H1 (cell line): ENCODE measurements around the gene METRNL. TPM values are rescaled to one million over a fixed set of nuclear protein-coding genes. Genes with fewer than 3 reads are reported as not detected.

Source experiments
- CTCF ChIA-PET: fragments of 300-600 bp; sonication (Branson Sonifier 250); formaldehyde crosslinking; loops from one replicate; lab custom pipeline; 2021; ENCODE audit not compliant: partially characterized antibody; lab: Charles Lee
- POLR2A ChIA-PET: fragments of 300-600 bp; sonication (Branson Sonifier 250); formaldehyde crosslinking; loops from one replicate; lab custom pipeline; 2021; ENCODE audit warnings: inconsistent platforms; ENCODE audit not compliant: partially characterized antibody; lab: Charles Lee
- DNase-seq, 2 experiments: peaks; one replicate each; pipeline versions ENCODE4 v3.0.0 to v3.0.0-alpha.2; 2010 to 2022; ENCODE audit warnings: low spot score in 2 of 2, low read depth in 1 of 2, mixed read lengths in 1 of 2
- FAIRE-seq: peaks from 2 replicates; lab custom pipeline; 2011; peaks lifted over from hg19 to GRCh38; lab: Jason Lieb, UNC
- H2AFZ ChIP-seq: 2 replicates; pipeline ENCODE4 v1.8.1; 2012; ENCODE audit warnings: low read length, inconsistent platforms
- H2AK5ac ChIP-seq: 2 replicates; pipeline ENCODE4 v1.6.1; 2013; ENCODE audit warnings: low read depth, low read length
- H2BK120ac ChIP-seq: replicated peaks from 2 replicates; pipeline ENCODE3; 2013; ENCODE audit warnings: low read depth, low read length, inconsistent platforms
- H2BK12ac ChIP-seq: 2 replicates; pipeline ENCODE4 v1.6.1; 2013; ENCODE audit warnings: low read depth, low read length
- H2BK15ac ChIP-seq: 2 replicates; pipeline ENCODE4 v1.6.1; 2013; ENCODE audit warnings: low read length
- H2BK20ac ChIP-seq: 2 replicates; pipeline ENCODE4 v1.6.1; 2013; ENCODE audit warnings: low read length
- H2BK5ac ChIP-seq: 2 replicates; pipeline ENCODE4 v1.6.1; 2013; ENCODE audit warnings: low read depth, low read length
- H3K14ac ChIP-seq: 2 replicates; pipeline ENCODE4 v1.6.1; 2013; ENCODE audit warnings: inconsistent platforms; ENCODE audit not compliant: insufficient read length
- H3K18ac ChIP-seq: 2 replicates; pipeline ENCODE4 v1.6.1; 2013; ENCODE audit warnings: low read length; ENCODE audit errors: extremely low read depth
- H3K23ac ChIP-seq: 2 replicates; pipeline ENCODE4 v1.6.1; 2013; ENCODE audit warnings: inconsistent platforms; ENCODE audit not compliant: insufficient read length
- H3K23me2 ChIP-seq: 2 replicates; pipeline ENCODE4 v1.6.1; 2013; ENCODE audit warnings: low read depth, low read length
- H3K27ac ChIP-seq: 2 replicates; pipeline ENCODE4 v1.6.1; 2011; ENCODE audit warnings: low read depth, low read length, inconsistent platforms
- H3K27me3 ChIP-seq, 4 experiments: replicated peaks in 1 of 4; 1 replicate in 1 of 4; 2 replicates in 3 of 4; pipeline versions ENCODE4 v1.6.1 to v1.8.1; 2011 to 2013; ENCODE audit warnings: low read length in 3 of 4, mild to moderate bottlenecking in 3 of 4, inconsistent platforms in 2 of 4, mixed read lengths in 2 of 4, moderate library complexity in 1 of 4; ENCODE audit not compliant: control insufficient read depth in 3 of 4, insufficient read depth in 3 of 4; ENCODE audit errors: extremely low read depth in 1 of 4
- H3K36me3 ChIP-seq, 4 experiments: 2 replicates each; pipeline versions ENCODE4 v1.6.1 to v1.8.1; 2011 to 2013; ENCODE audit warnings: mild to moderate bottlenecking in 4 of 4, low read length in 3 of 4, moderate library complexity in 2 of 4, control low read depth in 1 of 4, inconsistent platforms in 1 of 4; ENCODE audit not compliant: insufficient read depth in 4 of 4, control insufficient read depth in 2 of 4
- H3K4ac ChIP-seq: replicated peaks from 2 replicates; pipeline ENCODE3; 2013; ENCODE audit warnings: low read length, low read depth, mixed read lengths, inconsistent platforms; ENCODE audit not compliant: insufficient read length
- H3K4me1 ChIP-seq, 4 experiments: replicated peaks in 1 of 4; 1 replicate in 1 of 4; 2 replicates in 3 of 4; pipeline versions ENCODE4 v1.6.1 to v1.8.1; 2011 to 2013; ENCODE audit warnings: low read length in 3 of 4, inconsistent platforms in 2 of 4, mixed read lengths in 1 of 4; ENCODE audit not compliant: insufficient read depth in 4 of 4, control insufficient read depth in 3 of 4
- H3K4me2 ChIP-seq, 2 experiments: 2 replicates each; pipeline versions ENCODE4 v1.6.1 to v1.8.1; 2011 to 2013; ENCODE audit warnings: low read depth in 2 of 2, low read length in 2 of 2, control low read depth in 1 of 2, inconsistent platforms in 1 of 2, mild to moderate bottlenecking in 1 of 2; ENCODE audit not compliant: insufficient read depth in 1 of 2
- H3K4me3 ChIP-seq, 4 experiments: fragments of 200-600, 300-600 bp in 1 of 4; sonication (generic), shearing (Covaris generic), sonication (Bioruptor Twin) in 1 of 4; 2 replicates each; pipeline versions ENCODE4 v1.5.1 to v1.8.1; 2011 to 2016; ENCODE audit warnings: low read length in 4 of 4, low read depth in 3 of 4, control low read depth in 2 of 4, inconsistent platforms in 2 of 4, mild to moderate bottlenecking in 2 of 4, mixed read lengths in 1 of 4, moderate library complexity in 1 of 4; ENCODE audit not compliant: insufficient read depth in 2 of 4; ENCODE audit errors: extremely low read depth in 1 of 4
- H3K56ac ChIP-seq: replicated peaks from 2 replicates; pipeline ENCODE3; 2013; ENCODE audit warnings: low read depth, mild to moderate bottlenecking, mixed read lengths, low read length, inconsistent platforms; ENCODE audit not compliant: insufficient read length
- H3K79me1 ChIP-seq: 2 replicates; pipeline ENCODE4 v1.6.1; 2013; ENCODE audit warnings: low read depth, low read length, control low read depth
- H3K79me2 ChIP-seq, 2 experiments: 2 replicates each; pipeline versions ENCODE4 v1.6.1 to v1.8.1; 2012 to 2013; ENCODE audit warnings: low read length in 2 of 2, mild to moderate bottlenecking in 2 of 2, inconsistent platforms in 1 of 2; ENCODE audit not compliant: insufficient read depth in 2 of 2, control insufficient read depth in 1 of 2
- H3K9ac ChIP-seq, 4 experiments: replicated peaks in 1 of 4; 1 replicate in 1 of 4; 2 replicates in 3 of 4; pipeline versions ENCODE4 v1.6.1 to v1.8.1; 2011 to 2013; ENCODE audit warnings: low read depth in 3 of 4, low read length in 3 of 4, control low read depth in 2 of 4, mild to moderate bottlenecking in 2 of 4, moderate library complexity in 2 of 4, inconsistent platforms in 1 of 4; ENCODE audit errors: extremely low read depth in 1 of 4
- H3K9me3 ChIP-seq, 2 experiments: 2 replicates each; pipeline versions ENCODE4 v1.6.1 to v1.8.1; 2012 to 2013; ENCODE audit warnings: mild to moderate bottlenecking in 2 of 2, moderate library complexity in 2 of 2, control low read depth in 1 of 2, inconsistent platforms in 1 of 2, low read depth in 1 of 2, low read length in 1 of 2, mixed read lengths in 1 of 2; ENCODE audit not compliant: insufficient read depth in 2 of 2
- H4K20me1 ChIP-seq, 2 experiments: replicated peaks in 1 of 2; 2 replicates each; pipeline versions ENCODE3 to v1.8.1; 2011 to 2013; ENCODE audit warnings: inconsistent platforms in 2 of 2, low read length in 2 of 2, mild to moderate bottlenecking in 1 of 2; ENCODE audit not compliant: insufficient read depth in 2 of 2, control insufficient read depth in 1 of 2
- H4K5ac ChIP-seq: 2 replicates; pipeline ENCODE4 v1.6.1; 2013; ENCODE audit warnings: low read length, low read depth, mixed read lengths, inconsistent platforms; ENCODE audit not compliant: insufficient read length
- H4K8ac ChIP-seq: 2 replicates; pipeline ENCODE4 v1.8.0; 2013; ENCODE audit warnings: mild to moderate bottlenecking, moderate library complexity, low read length, inconsistent platforms; ENCODE audit not compliant: insufficient read depth; ENCODE audit errors: extremely low read depth
- H4K91ac ChIP-seq: replicated peaks from 2 replicates; pipeline ENCODE3; 2013; ENCODE audit warnings: low read length, mixed read lengths, inconsistent platforms; ENCODE audit not compliant: insufficient read length
- CEBPB ChIP-seq: IDR thresholded peaks from 2 replicates; pipeline ENCODE4 v1.6.1; 2012; ENCODE audit warnings: low read depth, low read length
- JUND ChIP-seq: IDR thresholded peaks from 2 replicates; pipeline ENCODE4 v1.6.1; 2011; ENCODE audit warnings: mild to moderate bottlenecking, improper control_type of control experiment, low read length
- MAFK ChIP-seq: IDR thresholded peaks from 2 replicates; pipeline ENCODE4 v1.6.1; 2012; ENCODE audit warnings: low read depth, mild to moderate bottlenecking, improper control_type of control experiment, low read length
- SUZ12 ChIP-seq: fragments of 200-600 bp; sonication (generic); IDR thresholded peaks from 2 replicates; pipeline ENCODE4 v1.6.1; 2012; ENCODE audit warnings: mild to moderate bottlenecking, inconsistent platforms, low read length, moderate library complexity, mixed read lengths
- TAF1 ChIP-seq: IDR thresholded peaks from 2 replicates; pipeline ENCODE4 v1.6.1; 2011; ENCODE audit warnings: mild to moderate bottlenecking, low read depth, low read length
- WGBS, 2 experiments: shearing (Covaris generic) in 1 of 2; methylation state at CpG; one replicate each; pipeline versions ENCODE4 v1.1.6 to v1.1.7; 2013 to 2015; ENCODE audit warnings: low lambda C conversion rate in 2 of 2, mixed read lengths in 2 of 2, inconsistent platforms in 1 of 2, low coverage in 1 of 2, missing lambda C conversion rate in 1 of 2; ENCODE audit not compliant: insufficient replicate concordance in 2 of 2, insufficient coverage in 1 of 2, insufficient read length in 1 of 2; ENCODE audit errors: extremely low coverage in 1 of 2, missing lambda C conversion rate in 1 of 2; 5-methylcytosine and 5-hydroxymethylcytosine counted together
- polyA plus RNA-seq, 7 experiments: library from polyadenylated mRNA; depleted of rRNA in 3 of 7; stranded (reverse) in 5 of 7; unstranded in 2 of 7; fragments of >200 nt in 5 of 7; fragments of 200-250 nt in 2 of 7; gene quantifications; 1 replicate in 5 of 7; 2 replicates in 1 of 7; 4 replicates in 1 of 7; pipeline versions ENCODE4 v1.2.1 to v1.2.3, GENCODE V29; 2011 to 2013; ENCODE audit warnings: missing spikeins in 2 of 7, mixed read lengths in 2 of 7
- total RNA-seq: library from RNA; stranded (reverse); fragmentation: NEBNext Ultra II Directional; extraction: Animal tissue kit (Norgen Biotek cat#: 25700); gene quantifications from 2 replicates; pipeline ENCODE4 v1.2.1, GENCODE V29; 2021

Gene METRNL
- total and polyA plus RNA-seq, 2 of the 8 experiments (the other 6 are each of a cell fraction or from before 2014, with no cell fraction given), result 13.9 to 14.2 TPM

- Histone ChIP-seq H3K36me3 (no peaks in the 10 kb centered on the region), H3K23me2 (peaks cover 5% of the 10 kb centered on the region; the same call in 1 of the 2 replicates), H3K9ac (no peak overlapping the region), H2BK20ac (no peak overlapping the region), H3K4me1 (peaks cover 3 to 6% (median 3%) of the 10 kb centered on the region in 4 experiments; a peak in 6 of 7 replicates), H3K27ac (no peak overlapping the region), H3K27me3 (peaks cover 11 to 25% (median 24%) of the 10 kb centered on the region in 4 experiments), H2BK120ac (no peak overlapping the region), H3K18ac (no peak overlapping the region), H2AK5ac (no peak overlapping the region; the same call in 1 of the 2 replicates), H2BK12ac (no peak overlapping the region), H3K9me3 (no peaks in the 10 kb centered on the region), H4K8ac (no peak overlapping the region), H3K56ac (no peak overlapping the region), H3K4me2 (no peak overlapping the region), H3K4ac (no peak overlapping the region), H4K91ac (no peak overlapping the region), H3K14ac (no peak overlapping the region), H3K23ac (no peak overlapping the region), H3K79me1 (no peaks in the 10 kb centered on the region), H3K79me2 (no peaks in the 10 kb centered on the region), H4K5ac (no peak overlapping the region), H4K20me1 (peaks cover 0 to 6% of the 10 kb centered on the region in 2 experiments), H3K4me3 (no peak overlapping the region), H2AFZ (no peak overlapping the region), H2BK15ac (no peak overlapping the region), H2BK5ac (no peak overlapping the region)
- ChIA-PET POLR2A (no interaction called here), CTCF (interaction anchor here (0.8 to 2.7 kb wide), 3 partner anchors 12 to 158 kb away, joined by 3 to 12 read pairs (median 8); no protein-coding TSS in a partner anchor)
- WGBS, 2 experiments, result 96% methylated on average over 21 of the region's 21 CpGs; no CpG with 5 or more reads in 1 of the 2 experiments
- FAIRE-seq (no peak), DNase-seq (no peak)
- TF ChIP-seq JUND (no peak), MAFK (no peak), SUZ12 (no peak), CEBPB (no peak), TAF1 (no peak)
These were observed 4.0 kb upstream of the METRNL start for GRCh38 chr17:83075270-83075880.
